T-helper 1 cell treated with Interleukin-12 subunit alpha and Interleukin-12 subunit beta and Interleukin-4 antibody, amounts not matched to agents 30 ng/mL and 1 ng/mL, for 36 hours (primary cell): Measurements from ENCODE around the gene SLC39A3. TPM values are rescaled to one million over a fixed set of nuclear protein-coding genes. Genes with fewer than 3 reads are reported as not detected.

Source experiments
- intact Hi-C: fragments of 100-400 bp; cut with micrococcal nuclease; formaldehyde crosslinking; loops from one replicate; pipeline ENCODE4 v1.15.1; 2024
- total RNA-seq: library from RNA; stranded (reverse); gene quantifications from 2 replicates; pipeline ENCODE4 v1.2.3, GENCODE V29; 2022

The SLC39A3 gene, protein sequence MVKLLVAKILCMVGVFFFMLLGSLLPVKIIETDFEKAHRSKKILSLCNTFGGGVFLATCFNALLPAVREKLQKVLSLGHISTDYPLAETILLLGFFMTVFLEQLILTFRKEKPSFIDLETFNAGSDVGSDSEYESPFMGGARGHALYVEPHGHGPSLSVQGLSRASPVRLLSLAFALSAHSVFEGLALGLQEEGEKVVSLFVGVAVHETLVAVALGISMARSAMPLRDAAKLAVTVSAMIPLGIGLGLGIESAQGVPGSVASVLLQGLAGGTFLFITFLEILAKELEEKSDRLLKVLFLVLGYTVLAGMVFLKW
- 30.9 and 36.0 TPM in 2 replicates for total RNA-seq

DNA sequence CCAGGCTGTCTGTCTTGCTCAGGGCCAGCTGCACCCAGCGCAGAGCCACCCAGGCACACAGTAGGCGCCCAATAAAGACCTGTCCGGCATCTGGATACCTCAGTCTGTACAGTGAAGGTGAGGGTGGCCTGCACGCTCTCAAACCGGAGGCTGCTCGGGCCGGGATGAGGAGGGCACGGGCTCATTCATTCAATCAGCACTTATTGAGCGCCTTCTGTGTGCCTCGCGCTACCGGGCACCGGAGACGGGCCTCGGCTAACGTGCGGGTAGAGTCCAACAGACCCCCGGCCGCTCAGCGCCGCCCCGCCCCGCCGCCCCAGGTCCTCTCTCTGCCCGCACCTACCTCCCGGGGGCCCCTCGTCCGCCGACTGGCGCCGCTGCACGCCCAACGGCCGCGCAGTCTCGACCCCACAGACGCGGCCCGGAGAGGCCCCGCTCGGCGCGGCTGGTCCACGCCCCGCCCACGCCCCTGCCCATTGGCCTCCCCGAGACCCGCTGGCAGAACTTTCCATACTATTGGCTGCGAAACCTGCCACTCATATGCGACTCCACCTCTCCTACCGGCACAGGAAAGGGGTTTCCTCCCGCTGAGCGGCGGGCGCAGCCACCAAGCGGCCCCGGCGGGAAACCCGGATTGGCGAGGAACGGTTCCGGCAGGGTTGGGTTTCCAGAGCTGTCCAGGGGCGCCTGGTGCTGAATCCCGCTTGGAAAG lies at the start of gene SLC39A3:
SLC39A3 (minus strand) TSS at position 416 of the 712 bp plus-strand sequence. CDS start 2,760 bp downstream, outside the sequence.
- intact Hi-C loops = loop anchor here (1.0 kb wide), 5 partner anchors 10 to 102 kb away; partner anchors contain the start of genes GNG7, THOP1, ZNF554 and ZNF555

DNA sequence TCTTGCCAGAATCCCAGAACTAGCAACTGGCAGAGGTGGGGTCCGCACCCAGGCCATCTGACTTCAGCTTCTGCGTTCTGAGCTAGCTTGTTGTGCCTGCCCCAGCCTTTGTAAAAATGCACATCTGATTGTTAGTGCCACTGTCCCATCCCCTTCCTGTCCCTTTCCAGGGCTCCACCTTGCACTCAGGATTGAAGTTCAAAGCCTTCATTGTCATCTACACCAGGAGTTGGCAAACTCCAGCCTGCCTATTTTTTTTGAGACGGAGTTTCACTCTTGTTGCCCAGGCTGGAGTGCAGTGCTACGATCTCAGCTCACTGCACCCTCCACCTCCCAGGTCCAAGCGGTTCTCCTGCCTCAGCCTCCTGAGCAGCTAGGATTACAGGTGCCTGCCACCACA lies 48.4 kb upstream of the SLC39A3 start:
- intact Hi-C loops = loop anchor here (10.0 kb wide), 1 partner anchor 717 kb away; the partner anchor contains the start of genes DOHH and FZR1

DNA sequence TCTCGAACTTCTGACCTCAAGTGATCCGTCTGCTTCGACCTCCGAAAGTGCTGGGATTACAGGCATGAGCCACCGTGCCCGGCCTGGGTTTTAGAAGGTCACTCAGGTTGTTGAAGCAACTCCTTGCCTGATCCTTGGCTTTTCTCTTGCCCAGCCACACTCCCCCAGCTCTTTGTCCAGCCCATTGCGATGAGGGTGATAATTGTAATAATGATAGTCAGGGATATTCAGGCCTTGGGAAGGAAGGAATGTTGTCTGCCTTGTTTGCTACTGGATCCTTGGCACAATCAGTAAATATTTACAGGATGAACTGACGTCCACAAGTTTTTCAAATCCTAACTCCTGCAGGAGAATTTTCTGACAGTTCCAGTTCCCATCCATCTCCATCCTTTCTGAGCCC lies 47.3 kb upstream of the SLC39A3 start:
- intact Hi-C loops = loop anchor here (10.0 kb wide), 1 partner anchor 718 kb away; the partner anchor contains the start of genes DOHH and FZR1

DNA sequence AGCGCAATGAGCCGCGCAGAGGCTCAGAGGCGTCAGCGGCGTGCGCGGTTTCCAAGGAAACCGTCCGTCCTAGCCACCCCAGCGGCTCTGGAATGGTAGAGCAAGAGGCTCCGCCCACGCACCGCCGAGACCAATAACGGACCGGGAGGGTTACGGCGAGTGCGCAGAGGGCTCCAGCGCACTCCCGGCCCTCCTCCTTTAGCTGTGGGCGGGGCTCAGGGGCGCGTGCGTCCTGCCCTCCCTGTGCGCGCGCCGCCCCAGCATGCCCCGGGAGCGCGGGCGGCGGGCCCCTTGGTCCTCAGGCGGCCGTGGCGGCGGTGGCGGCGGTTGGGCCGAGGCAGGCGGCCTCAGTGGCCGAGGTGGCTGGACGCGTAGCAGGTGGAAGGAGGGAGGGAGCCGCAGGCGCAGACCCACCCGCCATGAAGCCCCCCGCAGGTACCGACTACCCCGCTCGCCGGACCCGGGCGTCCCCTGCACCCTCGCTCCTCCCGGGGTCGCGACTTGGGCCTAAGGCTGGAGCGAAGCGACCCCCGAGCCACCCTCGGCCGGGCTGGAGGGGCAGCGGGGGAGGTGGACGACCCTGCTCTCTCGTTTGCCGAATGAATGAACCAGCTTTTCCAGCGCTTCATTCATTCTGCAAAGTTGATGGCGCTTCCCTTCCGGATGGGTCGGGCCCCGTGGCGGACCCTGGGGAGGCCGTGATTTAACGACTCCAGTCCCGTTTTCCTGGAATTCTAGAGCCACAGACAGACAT lies 45.6 kb upstream of the SLC39A3 start, which contains the start of gene THOP1:
THOP1 (plus strand) TSS at position 260 of the 754 bp plus-strand sequence; CDS start at position 420, 160 bp downstream.
- intact Hi-C loops = loop anchor here (1.0 to 10.0 kb wide), 8 partner anchors 34 to 719 kb away; partner anchors contain the start of genes AP3D1, DOHH, FZR1 and NCLN

DNA sequence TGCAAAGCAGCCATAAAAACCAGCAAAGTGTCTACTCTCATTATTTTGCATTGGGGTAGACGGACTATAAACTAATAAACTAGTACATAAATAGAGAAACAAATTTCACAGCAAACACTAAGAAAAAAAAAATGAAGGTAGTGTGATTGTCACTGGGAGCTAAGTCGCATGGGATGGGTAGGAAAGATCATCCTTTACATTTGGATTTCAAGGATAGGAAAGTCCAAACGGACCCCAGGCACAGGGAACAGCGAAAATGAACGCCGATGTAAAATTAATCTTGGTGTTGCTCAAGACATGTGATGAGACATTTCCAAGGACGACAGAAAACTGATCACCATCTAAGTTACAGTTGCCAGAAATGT lies 43.9 kb upstream of the SLC39A3 start:
- intact Hi-C loops = loop anchor here (1.0 to 10.0 kb wide), 6 partner anchors 57 to 977 kb away; partner anchors contain the start of genes APBA3, DOHH, DOT1L and FZR1

DNA sequence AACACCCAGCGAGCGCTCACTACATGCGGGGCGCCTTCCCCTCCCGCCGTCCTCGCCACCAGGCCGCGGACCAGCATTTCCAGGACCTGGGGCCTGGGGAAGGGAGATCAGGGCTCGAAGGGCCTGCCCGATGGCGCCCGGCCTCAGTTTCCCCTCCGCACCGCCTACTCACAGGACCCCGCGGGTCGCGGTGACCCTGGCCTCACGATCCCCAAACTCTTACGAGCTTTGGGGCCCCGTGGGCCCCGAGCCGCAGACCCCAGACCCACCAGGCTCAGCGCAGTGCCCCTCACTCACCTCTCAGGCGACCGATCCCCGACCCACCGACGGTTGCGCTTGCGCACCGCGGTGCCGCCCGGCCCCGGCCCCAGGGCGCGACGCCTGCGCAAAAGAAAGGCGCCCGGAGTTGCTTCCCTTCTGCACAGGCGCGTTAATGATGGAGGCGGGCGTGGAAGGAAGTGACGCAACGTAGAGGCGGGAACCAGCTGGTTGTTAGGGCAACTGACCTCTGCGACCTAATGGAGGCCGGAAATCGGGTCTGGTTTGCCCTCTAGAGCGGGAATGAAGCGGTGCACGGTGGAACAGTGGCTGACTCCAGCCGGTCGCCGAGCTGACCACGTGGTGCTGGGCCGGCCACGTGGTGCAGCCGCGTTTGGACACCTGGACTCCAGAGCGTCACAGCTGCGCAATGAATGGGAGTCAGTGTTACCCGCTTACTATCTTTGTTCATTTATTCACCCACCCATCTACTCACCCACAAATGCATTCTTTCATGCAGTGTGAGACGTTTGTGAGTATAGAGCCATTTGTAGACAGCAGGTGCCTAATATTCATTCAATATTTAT lies 43.3 kb upstream of the SLC39A3 start, which contains the start of gene SGTA:
SGTA (minus strand) TSS at position 338 of the 845 bp plus-strand sequence. CDS start 14,205 bp downstream, outside the sequence.
- intact Hi-C loops = loop anchor here (1.0 to 10.0 kb wide), 7 partner anchors 58 to 978 kb away; partner anchors contain the start of genes APBA3, DOHH, DOT1L and FZR1

DNA sequence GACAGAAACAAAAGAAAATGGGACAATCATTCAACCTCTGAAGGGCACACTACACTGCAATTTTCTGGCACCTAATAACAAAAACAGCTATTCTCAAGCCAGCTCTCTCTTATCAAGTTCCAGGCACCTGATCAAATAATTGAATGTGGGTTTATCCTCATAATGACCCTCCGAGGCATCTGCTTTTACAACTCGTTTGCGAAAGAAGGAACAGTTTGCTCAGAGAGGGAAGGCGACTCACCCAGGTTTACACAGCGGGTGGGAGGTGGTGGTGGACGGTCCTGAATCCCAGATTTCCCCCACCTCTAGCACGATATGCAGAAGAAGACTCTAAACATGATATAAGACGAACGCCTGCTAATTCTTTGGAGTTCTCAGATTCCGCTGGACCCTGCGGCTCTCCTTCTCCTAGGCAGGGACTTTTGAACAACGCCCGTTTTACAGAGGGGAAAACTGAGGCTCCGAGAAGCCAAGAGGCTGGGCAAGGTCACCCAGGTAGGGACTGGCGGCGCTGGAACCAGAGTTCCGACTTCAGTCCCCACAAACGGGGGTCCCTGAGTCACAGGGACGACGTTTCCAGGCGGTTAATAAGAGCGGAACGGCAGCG lies 42.6 kb upstream of the SLC39A3 start:
- intact Hi-C loops = loop anchor here (1.0 to 10.0 kb wide), 6 partner anchors 58 to 978 kb away; partner anchors contain the start of genes APBA3, DOHH, DOT1L and FZR1

DNA sequence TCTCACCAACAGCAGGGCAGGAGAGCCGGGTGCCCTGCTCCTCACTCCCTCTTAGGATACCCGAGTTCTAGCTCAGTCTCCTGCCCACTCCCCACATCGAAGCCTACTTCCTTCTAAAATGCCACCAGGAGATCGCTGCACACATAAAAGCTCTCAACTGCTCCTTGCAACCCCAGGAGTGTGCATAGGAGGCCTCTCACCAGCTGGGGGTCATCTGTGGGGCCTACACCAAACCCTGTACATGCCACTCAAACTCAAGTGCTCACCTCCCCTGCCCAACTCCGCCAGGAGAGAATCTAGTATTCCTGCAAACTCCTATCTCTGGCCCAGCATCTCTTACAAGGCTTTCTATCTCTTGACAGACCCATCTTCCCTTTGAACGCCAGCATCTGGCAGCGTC lies 40.5 kb upstream of the SLC39A3 start:
- intact Hi-C loops = loop anchor here (10.0 kb wide), 1 partner anchor 725 kb away; the partner anchor contains the start of genes DOHH and FZR1

DNA sequence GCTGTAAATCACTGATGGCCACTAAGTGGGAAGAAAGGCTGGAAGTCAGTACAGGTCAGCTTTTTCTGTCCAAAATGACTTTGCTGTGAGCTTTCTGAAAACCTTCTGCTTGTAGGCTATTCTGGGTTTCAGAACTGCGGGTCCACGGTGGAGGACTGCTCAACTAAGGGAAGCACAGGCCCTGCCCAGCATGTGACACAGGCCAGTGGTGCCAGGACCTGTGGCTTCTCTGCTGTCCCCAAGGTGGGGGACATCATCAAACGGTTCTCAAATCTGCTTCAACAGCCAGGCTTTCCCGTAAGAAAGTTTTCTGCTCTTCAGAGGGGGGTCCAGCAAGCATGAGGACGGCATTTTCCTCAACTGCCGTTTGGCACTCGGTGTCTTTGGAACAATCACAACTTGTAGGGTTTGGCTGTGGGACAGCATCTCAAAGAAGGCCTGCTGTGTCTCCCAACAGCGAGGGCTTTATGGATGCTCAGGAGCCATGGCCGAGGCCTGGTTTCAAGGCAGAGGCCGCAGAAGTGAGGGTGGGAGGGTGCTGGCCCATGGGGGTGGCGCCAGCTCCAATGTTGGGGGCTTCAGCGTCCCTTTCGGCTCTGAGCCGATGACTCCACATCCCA lies 39.4 kb upstream of the SLC39A3 start:
- intact Hi-C loops = no loop called here

DNA sequence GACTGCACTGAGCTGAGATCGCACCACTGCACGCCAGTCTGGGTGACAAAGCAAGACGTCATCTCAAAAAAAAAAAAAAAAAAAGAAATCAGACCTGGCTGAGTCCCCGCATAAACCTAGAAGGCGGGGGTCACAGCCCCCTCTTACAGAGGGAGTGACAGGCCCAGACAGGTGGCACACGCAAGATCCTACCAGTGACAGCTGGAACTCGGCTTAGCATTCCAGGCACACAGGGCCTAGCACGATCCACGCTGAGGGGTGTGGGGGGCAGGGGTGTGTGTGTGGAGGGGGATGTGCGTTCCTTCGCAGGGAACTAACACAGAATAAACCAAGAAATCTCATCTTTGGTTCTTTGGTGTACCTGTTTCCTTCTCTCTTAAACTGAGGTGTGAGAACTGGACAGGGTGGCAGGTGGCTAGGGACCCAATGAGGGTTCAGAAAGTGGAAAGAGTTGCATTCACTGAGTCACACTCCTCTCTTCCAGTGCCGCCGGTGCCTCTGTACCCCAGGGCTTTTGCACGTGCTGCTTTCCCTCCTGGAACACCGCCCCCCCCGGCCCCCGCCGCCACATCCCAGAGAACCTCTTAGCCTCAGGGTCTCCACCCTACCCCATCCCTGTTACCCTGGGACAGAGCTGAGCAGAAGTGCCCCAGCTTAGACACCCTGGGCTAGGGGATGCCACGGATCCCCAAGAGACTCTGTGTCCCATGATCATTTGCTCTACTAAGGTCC lies 38.3 kb upstream of the SLC39A3 start:
- intact Hi-C loops = no loop called here

DNA sequence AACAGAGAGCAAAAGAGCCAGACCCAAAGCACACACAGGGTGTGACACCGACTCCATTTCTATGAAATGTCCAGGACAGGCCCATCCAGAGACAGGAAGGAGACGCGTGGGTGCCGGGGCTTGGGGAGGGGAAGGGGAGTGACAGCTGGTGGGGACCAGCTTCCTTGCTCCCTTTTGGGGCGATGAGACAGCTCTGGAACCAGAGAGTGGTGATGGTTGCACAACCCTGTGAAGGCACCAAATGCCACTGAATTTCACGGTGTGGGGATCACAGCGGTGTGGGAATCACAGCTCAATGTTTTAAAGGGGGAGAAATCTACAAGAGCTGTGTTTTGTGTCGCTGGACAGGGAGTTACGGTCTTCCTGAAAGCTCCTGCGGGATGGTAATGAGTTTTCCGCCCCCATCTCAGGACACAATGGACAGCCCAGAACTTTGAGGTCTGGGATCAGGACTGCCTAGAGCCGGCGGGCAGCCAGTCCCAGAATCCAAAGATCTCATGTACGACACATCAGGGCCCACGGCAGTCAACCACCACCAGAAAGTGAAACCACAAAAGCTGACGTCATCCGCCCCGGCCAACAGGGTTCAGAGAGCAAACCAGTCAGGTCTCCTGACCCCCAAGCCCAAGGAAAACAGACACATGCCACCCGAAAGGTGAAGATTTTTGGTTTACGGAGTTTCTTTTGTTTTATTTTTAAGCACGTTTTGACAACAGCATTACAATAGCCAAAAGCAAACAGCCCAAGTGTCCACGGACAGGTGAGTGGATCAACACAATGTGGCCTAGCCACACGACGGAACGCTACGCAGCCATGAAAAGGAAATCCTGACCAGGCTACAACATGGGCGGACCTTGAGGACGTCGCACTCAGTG lies 36.0 kb upstream of the SLC39A3 start:
- intact Hi-C loops = no loop called here

DNA sequence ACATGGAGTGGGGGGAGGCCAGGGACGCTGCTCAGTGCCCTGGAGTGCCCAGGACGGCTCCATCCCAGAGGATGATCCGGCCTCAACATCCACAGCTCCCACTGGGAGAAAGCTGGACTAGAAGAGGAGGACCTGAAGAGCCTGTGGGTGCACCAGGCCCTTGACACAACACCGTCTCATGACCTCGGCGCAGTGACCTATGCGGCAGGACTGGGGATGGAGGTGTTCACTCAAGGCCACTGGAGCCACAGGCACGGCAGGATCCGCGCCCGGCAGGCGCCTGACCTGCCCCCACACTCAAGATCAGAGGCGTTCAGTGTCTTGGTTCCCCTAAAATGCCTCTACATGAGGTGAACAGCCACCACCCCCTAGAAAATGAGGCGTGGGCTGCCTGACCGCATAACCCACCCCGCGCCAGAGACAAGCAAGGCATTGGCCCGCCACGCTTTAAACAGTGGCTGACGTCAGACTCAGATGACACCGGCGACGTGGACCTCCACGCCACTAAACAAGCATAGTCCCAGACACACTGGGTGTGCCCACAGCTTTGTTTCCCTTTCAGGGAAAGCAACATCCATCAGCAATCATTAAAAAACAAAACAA lies 35.2 kb upstream of the SLC39A3 start:
- intact Hi-C loops = no loop called here

DNA sequence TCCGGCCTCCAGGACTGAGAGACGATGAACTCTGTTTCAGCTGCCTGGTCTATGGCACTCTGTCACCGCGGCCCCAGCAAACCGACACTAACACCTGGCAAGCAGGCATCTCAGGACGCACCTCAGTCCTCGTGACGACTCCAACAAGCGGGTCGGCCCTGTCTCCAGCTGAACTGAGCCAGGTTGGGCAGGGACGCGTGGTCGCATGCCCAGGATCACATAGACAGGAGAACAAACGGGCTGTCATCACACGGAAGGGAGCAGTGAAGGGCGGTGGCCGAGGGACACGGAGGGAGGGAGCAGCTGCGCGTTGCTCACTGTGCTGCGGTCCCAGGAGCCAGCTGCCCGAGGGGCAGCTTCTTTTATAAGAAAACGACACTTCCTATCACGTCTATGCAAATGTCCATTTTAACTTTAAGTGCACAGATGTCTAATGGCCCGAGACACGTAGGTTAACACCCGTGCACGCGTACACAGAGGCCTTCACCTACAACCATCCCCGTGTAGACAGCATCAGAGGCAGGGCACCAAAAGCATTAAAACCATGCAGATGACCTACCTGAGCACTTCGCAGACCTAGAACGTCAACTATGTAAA lies 34.4 kb upstream of the SLC39A3 start:
- intact Hi-C loops = no loop called here

DNA sequence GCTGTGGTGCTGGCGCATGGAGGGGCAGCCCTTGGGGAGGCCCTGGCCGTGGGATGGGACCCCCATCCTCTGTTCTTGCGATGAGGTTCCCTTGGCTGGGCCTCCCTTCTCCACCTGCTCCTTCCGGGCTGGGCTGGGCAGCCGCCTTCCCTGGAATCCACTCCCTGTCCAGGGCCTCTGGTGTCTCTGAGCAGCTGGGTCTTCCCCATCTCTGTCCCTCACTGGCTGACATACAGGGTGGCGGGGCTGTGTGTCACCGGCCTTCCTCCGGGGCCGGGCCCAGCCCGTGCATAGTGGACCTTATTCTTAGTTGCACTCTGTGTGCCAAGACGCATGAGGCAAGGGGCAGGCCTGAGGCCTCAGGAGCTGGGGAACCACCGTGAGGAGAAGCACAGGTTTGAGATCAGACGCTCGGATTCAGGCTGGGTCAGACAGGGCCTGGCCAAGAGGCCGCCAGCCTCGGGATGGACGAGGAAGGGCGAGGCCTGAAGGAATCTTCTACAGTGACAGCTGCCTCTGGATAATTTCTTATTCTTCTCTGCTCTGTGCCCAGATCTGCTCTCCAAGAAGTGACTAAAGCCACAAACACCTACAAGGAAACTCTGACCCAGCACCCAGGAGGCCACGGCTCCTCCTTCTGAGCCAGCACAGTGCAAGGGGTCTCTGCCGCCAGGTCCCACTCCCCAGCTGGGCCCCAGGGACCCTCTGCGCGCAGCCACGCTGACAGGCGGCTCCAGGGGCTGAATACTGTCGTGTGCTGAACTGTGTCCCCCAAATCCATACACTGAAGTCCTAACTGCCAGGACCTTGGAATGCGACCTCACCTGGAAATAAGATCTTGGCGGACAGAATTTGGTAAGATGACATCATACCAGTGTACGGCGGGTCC lies 32.2 kb upstream of the SLC39A3 start:
- intact Hi-C loops = no loop called here
